GM18505 (cell line): Measurements from ENCODE around the gene HDAC9.

Experiments
- ATAC-seq: cut with Tn5 transposase; IDR thresholded peaks from one replicate; pipeline ENCODE4 v1.9.1; 2021; ENCODE audit not compliant: unreplicated experiment
- POLR2A ChIP-seq: IDR thresholded peaks from 4 replicates; pipeline ENCODE4 v1.6.1; 2011; ENCODE audit warnings: borderline replicate concordance; ENCODE audit not compliant: insufficient read depth, insufficient read length; ENCODE audit errors: extremely low read depth

The HDAC9 gene

GRCh38 chr7:18473119-18473518, 22.4 kb upstream of the HDAC9 start:
- no peak for TF ChIP-seq POLR2A

GRCh38 chr7:18474944-18475343, 20.6 kb upstream of the HDAC9 start:
- ATAC-seq = no peak

More at GRCh38 chr7:18473119-18473518, 22.4 kb upstream of the HDAC9 start:
- no peak for ATAC-seq

GRCh38 chr7:18475488-18475887, 20.1 kb upstream of the HDAC9 start:
- no peak for ATAC-seq
- no peak for TF ChIP-seq POLR2A

More at GRCh38 chr7:18474944-18475343, 20.6 kb upstream of the HDAC9 start:
- no peak for TF ChIP-seq POLR2A

GRCh38 chr7:18481776-18482175, 13.8 kb upstream of the HDAC9 start:
- ATAC-seq = no peak
- TF ChIP-seq POLR2A = no peak

- no peak for ATAC-seq
- TF ChIP-seq POLR2A = no peak
Observed at GRCh38 chr7:18488049-18488448, 7.5 kb upstream of the HDAC9 start.

GRCh38 chr7:18489624-18490023, 5.9 kb upstream of the HDAC9 start:
- TF ChIP-seq POLR2A = no peak
- no peak for ATAC-seq

- TF ChIP-seq POLR2A = no peak
- no peak for ATAC-seq
Observed at GRCh38 chr7:18491871-18492270, 3.7 kb upstream of the HDAC9 start.

- no peak for TF ChIP-seq POLR2A
- ATAC-seq = no peak
Observed at GRCh38 chr7:18494406-18494805, 1.1 kb upstream of the HDAC9 start.

GRCh38 chr7:18494821-18495408, 634 bp upstream of the HDAC9 start:
- no peak for TF ChIP-seq POLR2A
- peak; percentile 41 for ATAC-seq

- no peak for TF ChIP-seq POLR2A
Observed at GRCh38 chr7:18496341-18496700, 772 bp downstream of the HDAC9 start.

GRCh38 chr7:18497082-18497481, 1.5 kb downstream of the HDAC9 start:
- no peak for TF ChIP-seq POLR2A
- no peak for ATAC-seq

More at GRCh38 chr7:18496341-18496700, 772 bp downstream of the HDAC9 start:
- ATAC-seq = no peak

- TF ChIP-seq POLR2A = no peak
- no peak for ATAC-seq
Observed at GRCh38 chr7:18497800-18498199, 2.3 kb downstream of the HDAC9 start.

- no peak for TF ChIP-seq POLR2A
- ATAC-seq = no peak
Observed at GRCh38 chr7:18498341-18498740, 2.8 kb downstream of the HDAC9 start.

- no peak for ATAC-seq
- TF ChIP-seq POLR2A = no peak
Observed at GRCh38 chr7:18499407-18500177, 4.0 kb downstream of the HDAC9 start.
